ENCODE measurements around the gene MTARC1. TPM values are rescaled to one million over a fixed set of nuclear protein-coding genes. Genes with fewer than 3 reads are reported as not detected.

The MTARC1 gene
- polyA plus RNA-seq, 12 donors = 4.1 to 9.9 (median 7.6) TPM; not detected in 2

DNA sequence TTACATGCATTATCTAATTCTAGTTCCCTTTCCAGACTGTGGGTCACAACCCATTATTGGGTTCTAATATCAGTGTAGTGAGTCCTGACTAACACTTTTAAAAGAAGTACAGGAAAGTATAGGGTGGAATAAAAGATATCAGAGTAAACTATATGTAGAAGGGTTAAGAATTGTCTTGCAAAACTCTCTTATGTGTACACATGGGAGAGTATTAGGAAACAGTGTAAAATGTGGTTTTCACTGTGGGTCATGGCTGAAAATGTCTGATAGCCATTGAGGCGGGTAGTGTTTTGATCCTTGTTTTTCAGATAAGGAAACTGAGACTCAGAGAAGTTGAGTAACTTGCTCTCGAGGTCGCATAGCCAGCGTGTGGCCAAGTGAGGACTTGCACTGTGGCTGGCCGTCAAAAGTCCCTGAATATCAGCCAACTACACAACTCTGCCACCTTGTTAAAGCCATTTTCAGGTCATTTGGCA lies 18.5 kb upstream of the MTARC1 start:
- no peak for DNase-seq

DNA sequence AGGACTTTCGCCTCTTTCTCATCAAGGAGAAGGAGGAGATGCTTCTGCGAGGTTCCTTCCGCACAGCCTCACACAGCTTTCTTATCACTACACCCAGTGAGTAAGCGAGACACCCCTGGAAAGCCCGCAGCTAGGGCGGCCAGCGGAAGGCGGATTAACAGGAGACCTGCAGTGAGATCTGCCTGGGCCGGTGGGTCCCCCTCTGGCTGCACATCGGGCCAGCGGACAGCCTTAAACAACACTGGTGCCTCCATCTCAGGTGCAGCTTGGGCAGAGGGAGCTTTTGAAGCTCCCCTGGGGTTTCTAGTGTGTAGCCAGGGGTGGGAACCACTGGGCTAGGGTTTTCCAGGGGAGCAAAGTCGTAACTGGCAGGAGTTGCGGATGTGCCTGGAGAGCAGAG lies 17.5 kb upstream of the MTARC1 start:
- no peak for DNase-seq

DNA sequence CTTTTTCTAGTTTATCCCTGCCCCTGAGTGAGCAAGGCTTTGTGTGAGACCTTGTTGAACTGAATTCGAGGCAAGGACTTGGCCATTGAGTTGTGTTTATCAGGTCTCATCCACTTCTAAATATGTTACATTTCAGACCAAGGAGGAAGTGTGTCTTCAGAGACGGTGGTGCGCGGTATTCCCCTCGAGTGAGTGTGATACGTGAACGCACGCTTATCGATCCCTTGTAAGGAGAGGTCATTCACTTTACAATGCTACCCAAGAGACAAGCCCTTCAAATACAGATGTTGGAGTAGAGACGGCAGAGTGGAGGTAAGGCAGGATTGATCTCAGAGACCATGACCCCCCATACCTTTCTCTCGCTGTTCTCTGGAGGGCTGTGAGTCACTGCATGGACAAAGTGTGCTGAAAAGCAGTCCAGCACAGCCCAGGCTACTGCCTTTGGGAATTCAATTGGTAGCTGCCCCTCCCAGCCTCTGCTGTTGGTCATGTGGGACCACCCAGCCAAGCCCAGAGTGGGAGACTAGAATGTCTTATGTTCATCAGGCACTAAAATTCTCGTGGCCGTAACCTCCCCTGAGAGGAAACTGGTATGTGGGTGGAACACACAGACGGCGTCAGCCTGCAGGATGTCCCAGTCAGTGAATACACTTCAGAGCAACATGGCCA lies 16.3 kb upstream of the MTARC1 start:
- DNase-seq = no peak

DNA sequence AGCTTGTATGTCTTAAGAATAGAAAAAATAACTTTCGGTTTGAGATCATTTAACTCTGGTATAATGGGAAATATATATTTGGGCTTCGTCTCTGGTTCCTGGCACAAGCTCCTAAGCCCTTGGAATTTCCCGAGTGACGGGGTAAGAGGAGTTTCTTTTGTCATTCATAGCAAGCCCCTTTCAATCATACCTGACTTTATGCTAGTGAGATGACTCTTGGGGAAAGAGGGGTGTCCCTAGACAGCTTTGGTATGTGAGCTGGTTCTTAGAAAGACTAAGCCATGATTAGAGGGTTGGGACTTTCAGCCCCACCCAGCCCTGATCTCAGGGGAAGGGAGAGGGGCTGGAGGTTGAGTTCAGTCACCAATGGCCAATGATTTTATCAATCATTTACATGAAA lies 13.9 kb upstream of the MTARC1 start:
- no peak for DNase-seq

DNA sequence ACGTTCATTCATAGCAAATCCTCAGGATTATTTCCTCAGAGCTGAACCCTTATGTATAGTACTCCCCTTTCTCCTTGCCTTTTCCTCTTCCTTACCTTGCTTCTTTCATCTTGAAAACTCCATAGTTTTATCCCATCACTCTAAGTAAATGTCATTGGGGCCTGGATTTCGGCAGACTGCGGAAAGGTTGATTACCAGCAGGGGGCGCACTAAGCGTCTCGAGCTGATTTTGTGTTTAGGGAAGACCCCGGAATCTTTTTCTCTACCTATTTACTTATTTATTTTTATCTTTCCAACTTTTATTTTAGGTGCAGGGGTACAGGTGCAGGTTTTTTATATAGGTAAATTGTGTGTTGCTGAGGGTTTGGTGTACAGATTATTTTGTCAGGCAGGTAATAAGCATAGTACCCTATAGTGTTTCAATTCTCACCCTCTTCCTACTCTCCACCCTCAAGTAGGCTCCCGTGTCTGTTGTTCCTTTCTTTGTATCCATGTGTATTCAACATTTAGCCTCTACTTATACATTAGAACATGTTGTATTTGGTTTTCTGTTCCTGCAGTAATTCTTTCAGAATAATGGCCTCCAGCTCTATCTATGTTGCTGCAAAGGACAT lies 11.4 kb upstream of the MTARC1 start:
- DNase-seq = peak; percentile 15

DNA sequence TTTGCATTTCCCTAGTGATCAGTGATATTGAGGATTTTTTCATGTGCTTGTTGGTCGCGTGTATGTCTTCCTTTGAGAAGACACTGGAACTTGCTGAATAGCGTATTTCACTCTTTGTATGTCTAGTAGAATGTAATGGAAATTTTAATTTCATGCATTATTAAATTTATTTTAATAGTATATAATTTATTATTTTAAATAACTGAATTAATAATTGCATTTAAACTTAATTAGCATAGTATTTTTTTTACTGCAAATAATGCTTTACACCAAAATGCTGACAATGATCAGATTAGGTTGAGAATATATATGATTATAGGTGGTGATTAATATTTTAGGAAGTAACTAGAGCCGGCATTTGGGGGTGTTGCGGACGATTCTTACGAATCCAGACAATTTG lies 10.5 kb upstream of the MTARC1 start:
- no peak for DNase-seq

DNA sequence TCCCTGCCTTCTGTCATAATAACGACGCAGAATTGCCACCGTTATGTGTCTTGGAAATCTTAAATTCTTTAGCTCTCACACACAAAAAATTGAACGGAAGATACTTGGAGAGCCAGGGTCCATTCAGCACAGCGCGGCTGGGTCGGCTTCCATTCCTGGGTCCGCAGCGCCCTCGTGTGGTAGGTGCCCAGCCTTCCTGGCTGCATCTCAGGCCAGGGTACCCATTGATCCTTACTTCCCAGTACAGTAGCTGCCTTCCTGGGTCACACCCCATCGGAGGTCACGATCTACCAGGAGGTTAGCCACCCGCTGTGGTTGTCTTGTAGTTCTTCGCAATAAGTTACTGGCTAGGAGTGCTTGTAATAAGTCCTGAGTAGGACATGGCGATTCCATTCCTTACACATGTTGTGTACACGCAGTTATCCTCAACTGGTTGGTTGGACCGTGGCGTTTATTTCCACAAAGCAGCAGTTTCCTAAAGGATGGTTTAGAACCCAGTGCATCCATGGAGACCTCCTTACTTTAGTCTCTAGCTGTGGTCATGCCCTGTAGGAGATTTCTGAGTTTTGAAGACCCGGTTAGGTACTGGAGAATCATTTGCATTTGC lies 9.9 kb upstream of the MTARC1 start:
- peak; percentile 79 for DNase-seq

DNA sequence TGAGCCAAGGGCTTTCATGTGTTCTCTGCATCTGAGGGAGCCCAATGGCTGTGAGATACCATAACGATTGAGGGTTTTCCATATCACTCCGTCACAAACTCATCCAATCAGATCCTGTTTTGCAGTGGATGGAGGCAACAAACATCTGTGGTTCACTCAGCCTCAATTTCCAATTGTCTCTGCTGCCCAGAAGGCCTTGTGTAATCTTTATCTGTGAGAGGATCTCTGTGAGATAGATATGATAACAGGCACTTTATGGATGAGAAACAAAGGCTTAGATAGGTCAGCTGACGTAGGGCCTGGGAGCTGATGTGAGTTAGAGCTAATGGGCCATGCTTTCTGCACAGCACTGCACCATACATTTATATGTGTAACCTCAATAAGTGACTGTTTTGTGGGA lies 3.3 kb upstream of the MTARC1 start:
- DNase-seq = no peak

DNA sequence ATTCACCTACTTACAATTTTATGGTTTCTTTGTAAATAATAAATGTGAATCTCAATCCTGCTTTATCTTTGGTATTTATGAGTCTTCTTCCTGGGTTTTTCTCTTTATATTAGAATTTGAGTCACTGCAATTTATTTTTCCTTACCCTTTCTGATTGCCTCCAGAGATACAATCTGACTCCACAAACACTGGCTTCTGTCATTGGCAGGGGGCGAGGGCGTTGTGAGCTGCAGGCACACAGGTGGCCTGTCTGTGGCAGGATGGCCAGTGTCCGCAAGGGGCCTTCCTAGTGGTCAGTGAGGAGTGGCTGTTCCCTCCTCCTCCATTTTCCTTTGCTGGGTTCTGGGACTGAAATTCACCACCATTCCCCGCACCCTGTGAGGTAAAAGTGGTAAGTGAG lies 2.0 kb upstream of the MTARC1 start:
- DNase-seq = no peak

DNA sequence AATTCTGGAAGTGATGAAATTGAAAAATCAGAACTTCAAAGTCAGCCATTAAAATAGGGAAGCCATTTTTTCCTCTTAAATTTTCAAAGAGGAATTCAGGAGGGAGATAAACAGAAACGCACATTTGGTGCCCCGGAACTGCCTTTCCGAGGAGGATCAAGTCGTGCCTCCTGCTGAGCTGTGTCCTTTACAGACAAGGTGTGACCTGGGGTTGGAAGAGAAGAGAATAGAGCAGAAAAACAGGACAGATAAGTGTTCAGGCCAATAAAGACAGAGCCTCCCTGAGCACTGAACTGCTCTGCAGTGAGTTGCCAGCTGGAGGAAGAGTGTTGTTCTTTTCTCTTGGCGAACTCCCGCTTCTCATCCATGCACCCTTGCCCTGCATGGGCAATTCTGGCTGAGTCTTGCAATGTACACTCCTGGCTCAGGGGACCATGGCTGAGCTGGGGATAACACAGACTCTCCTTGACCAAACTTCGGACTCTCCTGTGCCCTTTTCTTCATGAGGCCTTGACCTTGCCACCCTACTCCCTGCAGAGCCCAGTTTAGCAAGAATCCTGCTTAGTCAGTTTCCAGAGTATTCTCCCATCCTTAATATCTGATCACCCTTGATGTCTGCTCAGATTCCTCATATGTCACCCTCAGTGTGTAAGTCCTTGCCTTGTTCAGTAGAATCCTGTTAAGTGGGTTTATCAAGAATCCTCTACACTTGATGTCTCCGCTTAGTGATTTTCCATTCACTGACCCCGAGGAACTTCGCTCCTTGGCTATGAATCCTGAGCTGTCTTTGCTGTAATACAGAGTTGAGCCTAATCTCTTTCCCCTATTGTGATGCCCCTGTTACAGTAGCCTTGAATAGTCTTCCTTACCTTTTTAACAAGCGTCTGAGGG lies 1.3 kb upstream of the MTARC1 start:
- DNase-seq = no peak

DNA sequence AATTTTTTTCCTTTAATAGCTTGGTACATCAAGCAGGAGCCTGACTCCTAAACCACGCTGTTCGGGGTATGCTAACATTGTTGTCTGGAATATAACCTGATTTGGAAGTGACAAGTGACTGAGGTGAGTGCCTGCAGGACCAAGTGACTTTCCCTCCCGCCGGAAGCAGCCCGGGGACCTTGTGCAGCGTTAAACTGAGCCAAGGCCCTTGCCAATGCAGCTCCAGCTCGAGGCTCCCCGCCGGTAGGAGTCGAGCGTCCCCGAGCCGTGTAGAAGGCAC lies 716 bp upstream of the MTARC1 start:
- no peak for DNase-seq

DNA sequence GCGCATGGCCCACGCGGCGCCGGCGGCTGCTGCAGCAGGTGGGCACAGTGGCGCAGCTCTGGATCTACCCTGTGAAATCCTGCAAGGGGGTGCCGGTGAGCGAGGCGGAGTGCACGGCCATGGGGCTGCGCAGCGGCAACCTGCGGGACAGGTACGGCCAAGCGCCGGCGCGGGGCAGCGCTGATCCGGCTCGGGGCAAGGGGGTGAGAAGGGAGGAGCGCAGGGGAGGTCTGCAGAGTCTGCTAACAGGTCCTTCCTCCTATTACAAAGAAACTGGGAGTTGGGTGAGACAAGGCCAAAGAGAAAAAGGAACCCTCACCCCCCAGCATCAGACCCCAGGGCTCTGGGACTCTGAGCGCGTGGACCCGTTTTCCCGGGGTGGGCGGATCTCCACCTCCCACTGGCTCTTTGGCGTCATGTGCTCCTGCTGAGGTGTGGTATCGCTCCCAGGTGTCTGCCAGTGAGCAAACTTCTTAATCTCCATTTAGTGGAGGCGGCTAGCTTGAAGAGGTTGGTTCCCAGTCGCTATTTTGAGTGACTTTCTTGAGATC lies 431 bp downstream of the MTARC1 start:
- no peak for DNase-seq

DNA sequence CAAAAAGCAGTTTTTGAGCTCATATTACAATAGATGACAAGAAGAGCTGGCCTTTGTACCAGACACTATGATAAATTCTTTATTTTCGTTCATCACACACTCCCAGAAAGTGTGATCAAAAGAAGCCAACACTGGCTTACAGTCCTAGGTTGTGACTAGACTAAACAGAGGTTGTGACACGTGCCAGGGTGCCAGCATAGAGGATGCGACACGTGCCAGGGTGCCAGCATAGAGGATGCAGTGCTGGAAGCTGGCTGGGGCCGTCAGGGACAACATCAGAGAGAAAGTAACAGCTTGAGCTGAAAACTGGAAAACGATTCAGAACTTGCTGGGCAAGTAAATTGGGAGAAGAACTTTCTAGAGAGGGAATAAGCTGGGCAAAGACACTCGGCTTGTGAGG lies 2.2 kb downstream of the MTARC1 start:
- no peak for DNase-seq

DNA sequence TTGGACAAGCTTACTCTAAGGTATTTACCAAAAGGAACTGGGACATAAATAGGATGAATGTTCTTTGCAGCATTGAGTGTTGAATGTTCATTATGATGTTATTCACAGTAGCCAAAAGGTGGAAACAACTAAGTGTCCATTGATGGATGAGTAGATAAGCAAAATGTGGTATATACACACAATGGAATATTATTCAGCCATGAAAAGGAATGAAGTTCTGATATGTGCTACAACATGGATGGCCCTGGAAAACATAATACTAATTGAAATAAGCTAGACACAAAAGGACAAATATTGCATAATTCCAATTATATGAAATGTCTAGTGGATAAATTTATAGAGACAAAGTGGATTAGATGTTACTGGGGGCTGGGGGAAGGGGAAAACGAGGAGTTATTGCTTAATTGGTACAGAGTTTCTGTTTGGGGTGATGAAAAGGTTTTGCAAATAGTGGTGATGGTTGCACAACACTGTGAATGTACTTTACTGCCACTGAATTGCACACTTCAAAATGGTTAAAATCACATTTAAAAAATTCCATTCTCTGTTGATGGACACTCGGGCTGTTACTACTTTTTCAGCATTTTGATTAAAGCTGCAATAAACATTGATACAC lies 2.9 kb downstream of the MTARC1 start:
- DNase-seq = no peak

DNA sequence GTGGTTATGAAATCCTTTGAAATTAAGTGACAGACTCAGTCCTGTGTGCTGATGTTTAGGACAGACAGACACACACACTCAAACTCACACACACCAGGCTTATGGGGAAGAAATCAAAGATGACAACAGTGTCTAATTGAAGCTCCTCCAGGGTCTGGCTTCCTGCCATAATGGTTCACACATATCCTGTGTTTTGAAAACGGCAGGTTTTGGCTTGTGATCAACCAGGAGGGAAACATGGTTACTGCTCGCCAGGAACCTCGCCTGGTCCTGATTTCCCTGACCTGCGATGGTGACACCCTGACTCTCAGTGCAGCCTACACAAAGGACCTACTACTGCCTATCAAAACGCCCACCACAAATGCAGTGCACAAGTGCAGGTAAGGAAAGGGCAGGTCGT lies 4.6 kb downstream of the MTARC1 start:
- no peak for DNase-seq

DNA sequence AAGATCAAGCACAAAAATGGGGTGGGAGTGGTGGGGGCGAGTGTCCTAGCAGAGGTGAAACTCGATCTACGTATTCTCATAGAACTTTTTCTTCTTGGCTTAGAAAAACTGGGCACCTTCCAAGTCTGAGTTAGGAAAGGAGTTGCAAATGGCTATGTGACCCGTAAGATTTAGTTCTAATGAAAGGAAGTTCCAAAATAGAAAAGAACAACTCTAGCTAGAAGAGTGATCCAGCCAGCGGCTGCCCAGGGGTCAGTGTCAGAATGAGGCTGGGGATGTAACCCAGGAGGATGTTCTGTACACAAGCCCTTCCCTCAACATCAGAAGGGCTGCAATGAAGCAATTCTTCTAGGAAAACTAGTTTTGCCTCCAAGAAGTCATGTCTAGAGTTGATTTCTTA lies 5.2 kb downstream of the MTARC1 start:
- DNase-seq = peak; percentile 10

DNA sequence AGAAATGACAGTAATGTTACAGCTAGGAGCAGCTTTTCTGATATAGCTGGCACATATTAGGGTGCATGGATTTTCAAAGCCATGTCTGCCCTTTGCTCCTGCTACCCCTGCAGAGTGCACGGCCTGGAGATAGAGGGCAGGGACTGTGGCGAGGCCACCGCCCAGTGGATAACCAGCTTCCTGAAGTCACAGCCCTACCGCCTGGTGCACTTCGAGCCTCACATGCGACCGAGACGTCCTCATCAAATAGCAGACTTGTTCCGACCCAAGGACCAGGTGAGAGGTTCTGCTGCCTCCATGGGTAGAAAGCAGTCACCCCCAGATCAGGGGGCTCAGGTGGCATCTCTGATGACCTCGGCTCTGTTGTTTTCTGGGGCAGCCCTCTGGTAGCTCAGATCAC lies 9.8 kb downstream of the MTARC1 start:
- DNase-seq = no peak

DNA sequence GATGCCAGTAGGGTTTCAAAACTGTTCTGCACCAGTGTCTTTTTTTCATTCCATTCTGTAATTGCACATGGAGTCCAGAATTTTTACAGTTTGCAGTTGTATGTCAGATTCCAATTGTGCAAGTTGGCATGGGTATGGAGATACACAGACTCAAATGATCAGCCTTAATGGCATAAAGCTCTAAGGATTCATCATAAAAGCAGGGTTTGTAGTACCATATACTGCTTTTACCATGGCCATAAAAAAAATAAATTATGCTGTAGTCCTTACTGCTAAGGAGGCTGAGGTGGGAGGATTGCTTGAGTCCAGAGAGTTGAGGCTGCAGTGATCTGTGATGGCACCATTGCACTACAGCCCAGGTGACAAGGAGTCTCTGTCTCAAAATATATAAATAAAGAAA lies 10.3 kb downstream of the MTARC1 start:
- DNase-seq = no peak

DNA sequence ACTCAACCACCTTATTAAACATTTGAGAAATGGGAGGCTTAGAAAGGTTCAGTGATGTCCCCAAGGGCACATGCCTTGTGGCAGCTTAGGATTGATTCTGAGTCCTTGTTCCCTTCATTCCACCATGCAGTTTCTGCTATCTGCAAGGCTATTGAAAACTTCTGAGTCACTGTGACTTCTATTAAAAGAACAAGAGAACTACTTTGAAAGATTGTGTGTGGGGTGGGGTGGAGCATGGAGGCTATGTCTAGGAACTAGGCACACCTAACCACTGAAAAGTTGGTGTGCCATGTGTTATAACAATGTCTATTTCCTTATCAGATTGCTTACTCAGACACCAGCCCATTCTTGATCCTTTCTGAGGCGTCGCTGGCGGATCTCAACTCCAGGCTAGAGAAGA lies 10.8 kb downstream of the MTARC1 start:
- DNase-seq = no peak

DNA sequence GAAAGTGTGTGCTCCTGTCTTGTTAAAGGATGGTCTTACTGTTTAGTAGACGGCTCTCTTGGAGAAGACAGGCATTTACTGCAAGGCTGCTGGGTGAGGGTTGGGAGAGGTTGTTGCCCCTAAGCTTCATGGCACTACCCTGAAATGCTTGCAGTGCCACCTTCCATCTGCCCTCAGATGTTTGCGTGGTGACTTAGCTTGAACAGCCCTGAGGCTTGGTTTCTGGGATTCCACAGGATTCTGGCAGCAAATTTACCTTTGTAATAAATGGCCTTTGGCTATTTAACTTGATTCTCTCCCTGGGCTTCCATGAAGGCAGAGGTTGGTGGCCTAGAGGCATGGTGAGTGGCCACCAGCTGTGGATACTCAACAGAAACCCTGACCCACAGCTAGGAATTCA lies 11.6 kb downstream of the MTARC1 start:
- no peak for DNase-seq

DNA sequence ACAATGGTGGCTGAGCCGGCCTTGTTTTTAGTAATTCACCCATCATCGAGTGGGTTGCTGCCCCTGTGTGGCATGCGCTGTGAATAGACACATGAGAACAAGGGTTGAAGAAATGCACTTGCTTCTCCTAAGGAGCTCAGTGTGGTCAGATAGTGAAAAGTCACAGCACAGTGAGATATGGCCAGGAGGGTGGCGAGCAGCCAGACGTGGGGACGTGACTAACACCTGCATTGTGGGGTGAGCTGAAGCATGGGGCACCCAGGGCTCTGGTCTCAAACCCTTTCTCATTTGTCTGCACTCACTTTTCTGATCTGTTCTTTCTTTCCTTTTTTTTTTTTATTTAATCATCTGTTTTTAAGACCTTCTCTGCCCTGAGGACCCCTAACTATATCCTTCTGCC lies 13.5 kb downstream of the MTARC1 start:
- no peak for DNase-seq
